K562 (cell line): ENCODE measurements around the gene KMO. TPM values are rescaled to one million over a fixed set of nuclear protein-coding genes. Genes with fewer than 3 reads are reported as not detected.

Experiments used
- CSDE1 ChIP-seq, 2 experiments: fragments of 450-650 bp; IDR thresholded peaks; 2 replicates each; pipeline ENCODE4 v1.6.1; 2016; ENCODE audit warnings: mild to moderate bottlenecking in 1 of 2
- ETS2 ChIP-seq: IDR thresholded peaks from 2 replicates; pipeline ENCODE4 v1.6.1; 2016; ENCODE audit warnings: borderline replicate concordance, missing genetic modification characterization, mild to moderate bottlenecking, moderate library complexity, missing compliant biosample characterization; ENCODE audit not compliant: poor library complexity, severe bottlenecking
- GMEB1 ChIP-seq: fragments of 250-450 bp; sonication (Bioruptor Pico); IDR thresholded peaks from 2 replicates; pipeline ENCODE4 v1.4.0; 2020; ENCODE audit warnings: mild to moderate bottlenecking
- HMG20A ChIP-seq: fragments of 450-650 bp; formaldehyde crosslinking; conservative IDR thresholded peaks from 2 replicates; pipeline ENCODE4 v1.4.0; 2020; ENCODE audit warnings: mild to moderate bottlenecking, mixed read lengths
- NR1H2 ChIP-seq: sonication (generic); formaldehyde crosslinking; IDR thresholded peaks from 2 replicates; pipeline ENCODE4 v1.4.0; 2020; ENCODE audit warnings: mild to moderate bottlenecking, missing genetic modification reagents
- NUFIP1 ChIP-seq: fragments of 450-650 bp; IDR thresholded peaks from 2 replicates; pipeline ENCODE4 v1.6.1; 2018; ENCODE audit not compliant: partially characterized antibody
- POLR2B ChIP-seq: fragments of 450-650 bp; IDR thresholded peaks from 2 replicates; pipeline ENCODE4 v1.6.1; 2018; ENCODE audit warnings: low read depth; ENCODE audit not compliant: partially characterized antibody
- RBM14 ChIP-seq: fragments of 200-400 bp; formaldehyde crosslinking; IDR thresholded peaks from 2 replicates; pipeline ENCODE4 v1.6.1; 2018; ENCODE audit warnings: low read depth, mild to moderate bottlenecking, low read length, moderate library complexity, borderline replicate concordance; ENCODE audit not compliant: insufficient read depth
- SMC3 ChIP-seq: conservative IDR thresholded peaks from 2 replicates; pipeline ENCODE4 v1.6.1; 2011; ENCODE audit warnings: low read depth, low read length, improper control_type of control experiment; ENCODE audit not compliant: insufficient read depth
- TCFL5 ChIP-seq: fragments of 250-450 bp; sonication (Bioruptor Pico); conservative IDR thresholded peaks from 2 replicates; pipeline ENCODE4 v1.6.1; 2021; ENCODE audit warnings: mild to moderate bottlenecking, moderate library complexity, matching md5 sums
- ZNF146 ChIP-seq: IDR thresholded peaks from one replicate; pipeline ENCODE4 v1.6.1; 2018; ENCODE audit warnings: missing compliant biosample characterization; ENCODE audit not compliant: unreplicated experiment
- polyA plus RNA-seq, 8 experiments: library from polyadenylated mRNA; depleted of rRNA in 4 of 8; stranded (reverse) in 5 of 8; unstranded in 3 of 8; fragments of >200 nt; fragmentation: Nextera tagmentation in 2 of 8; fragmentation: Illumina TruSeq in 1 of 8; extraction: Ambion mirVana in 2 of 8; extraction: Trizol in 1 of 8; gene quantifications; 2 replicates each; pipeline versions ENCODE4 v1.2.1 to v1.2.3, GENCODE V29; 2011 to 2014; ENCODE audit warnings: inconsistent platforms in 1 of 8, missing spikeins in 1 of 8
- total RNA-seq, 7 experiments: library from RNA; depleted of rRNA in 6 of 7; stranded (reverse); fragments of >200 nt in 6 of 7; fragmentation: Illumina TruSeq in 2 of 7; extraction: Trizol in 2 of 7; gene quantifications; 2 replicates each; pipeline versions ENCODE4 v1.2.1 to v1.2.3, GENCODE V29; 2011 to 2021; ENCODE audit warnings: low replicate concordance in 1 of 7
- TF ChIP-seq, protein P1 (sequence below): sonication (generic); formaldehyde crosslinking; IDR thresholded peaks from 2 replicates; pipeline ENCODE4 v1.8.1; 2023; ENCODE audit warnings: mild to moderate bottlenecking, missing genetic modification reagents, moderate library complexity
- TF ChIP-seq, protein P2 (sequence below): sonication (generic); formaldehyde crosslinking; IDR thresholded peaks from 2 replicates; pipeline ENCODE4 v1.8.0; 2023; ENCODE audit warnings: mild to moderate bottlenecking, missing genetic modification reagents
- TF ChIP-seq, protein P3 (sequence below): fragments of 450-650 bp; IDR thresholded peaks from 2 replicates; pipeline ENCODE4 v1.6.1; 2016; ENCODE audit warnings: missing biosample characterization, missing genetic modification characterization

Gene KMO
- total and polyA plus RNA-seq, 9 of the 15 experiments (the other 6 are each of a cell fraction or from before 2014, with no cell fraction given): 0.01 to 0.11 (median 0.01) TPM; not detected in 6

DNA sequence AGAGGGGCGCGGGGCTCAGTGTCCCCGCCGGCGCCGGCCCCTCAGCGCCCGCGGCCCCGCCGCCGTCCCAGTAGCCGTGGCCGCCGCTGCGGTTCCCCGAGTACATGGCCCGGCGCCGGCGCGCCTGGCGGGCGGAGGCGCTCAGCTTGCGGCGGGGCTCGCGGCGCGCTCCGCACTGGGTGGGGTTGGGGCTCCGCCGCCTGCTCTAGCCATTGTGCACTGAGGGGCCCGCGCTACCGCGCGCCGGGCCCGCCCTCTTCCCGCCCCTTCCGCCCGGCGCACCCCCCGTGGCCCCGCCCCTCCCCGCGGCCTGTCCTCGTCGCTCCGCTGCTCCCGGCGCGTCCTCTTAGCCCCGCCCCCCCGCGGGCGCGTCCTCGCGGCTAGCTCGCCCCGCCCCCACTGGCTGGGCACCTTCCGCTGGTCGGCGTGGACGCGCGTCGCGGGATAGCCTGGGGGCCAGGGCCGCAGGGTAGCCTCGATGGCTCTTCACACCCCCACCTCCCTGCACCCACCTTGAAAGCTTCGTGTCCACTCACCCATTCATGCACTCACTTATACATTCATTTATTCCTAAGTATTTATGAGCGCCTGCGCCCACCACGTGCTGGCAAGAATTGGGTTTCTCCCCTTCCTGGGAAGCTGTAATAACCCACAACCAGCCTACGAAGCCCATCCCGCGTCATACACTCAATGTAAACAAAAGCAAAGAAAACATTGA lies 108.1 kb downstream of the KMO start, which contains the start of the genes CHML and OPN3 (continued):
- TF ChIP-seq, protein P1, sequence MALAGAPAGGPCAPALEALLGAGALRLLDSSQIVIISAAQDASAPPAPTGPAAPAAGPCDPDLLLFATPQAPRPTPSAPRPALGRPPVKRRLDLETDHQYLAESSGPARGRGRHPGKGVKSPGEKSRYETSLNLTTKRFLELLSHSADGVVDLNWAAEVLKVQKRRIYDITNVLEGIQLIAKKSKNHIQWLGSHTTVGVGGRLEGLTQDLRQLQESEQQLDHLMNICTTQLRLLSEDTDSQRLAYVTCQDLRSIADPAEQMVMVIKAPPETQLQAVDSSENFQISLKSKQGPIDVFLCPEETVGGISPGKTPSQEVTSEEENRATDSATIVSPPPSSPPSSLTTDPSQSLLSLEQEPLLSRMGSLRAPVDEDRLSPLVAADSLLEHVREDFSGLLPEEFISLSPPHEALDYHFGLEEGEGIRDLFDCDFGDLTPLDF (CRISPR knock-in tag): no peak
- TF ChIP-seq ETS2 (tag): no peak
- TF ChIP-seq HMG20A: no peak
- peak; percentile 24 for TF ChIP-seq NUFIP1
- no peak for TF ChIP-seq ZNF146 (CRISPR knock-in tag)
- TF ChIP-seq POLR2B: no peak
- no peak for TF ChIP-seq CSDE1 (IDR thresholded peaks at IDR 0.05)
- TF ChIP-seq NR1H2 (CRISPR knock-in tag): peak; percentile 14; the same call in 1 of the 2 replicates
- TF ChIP-seq GMEB1 (CRISPR knock-in tag): peak; percentile 55; the same call in 1 of the 2 replicates
- TF ChIP-seq RBM14: no peak
- TF ChIP-seq TCFL5 (CRISPR knock-in tag): no peak
- TF ChIP-seq SMC3: no peak
- TF ChIP-seq, protein P2, sequence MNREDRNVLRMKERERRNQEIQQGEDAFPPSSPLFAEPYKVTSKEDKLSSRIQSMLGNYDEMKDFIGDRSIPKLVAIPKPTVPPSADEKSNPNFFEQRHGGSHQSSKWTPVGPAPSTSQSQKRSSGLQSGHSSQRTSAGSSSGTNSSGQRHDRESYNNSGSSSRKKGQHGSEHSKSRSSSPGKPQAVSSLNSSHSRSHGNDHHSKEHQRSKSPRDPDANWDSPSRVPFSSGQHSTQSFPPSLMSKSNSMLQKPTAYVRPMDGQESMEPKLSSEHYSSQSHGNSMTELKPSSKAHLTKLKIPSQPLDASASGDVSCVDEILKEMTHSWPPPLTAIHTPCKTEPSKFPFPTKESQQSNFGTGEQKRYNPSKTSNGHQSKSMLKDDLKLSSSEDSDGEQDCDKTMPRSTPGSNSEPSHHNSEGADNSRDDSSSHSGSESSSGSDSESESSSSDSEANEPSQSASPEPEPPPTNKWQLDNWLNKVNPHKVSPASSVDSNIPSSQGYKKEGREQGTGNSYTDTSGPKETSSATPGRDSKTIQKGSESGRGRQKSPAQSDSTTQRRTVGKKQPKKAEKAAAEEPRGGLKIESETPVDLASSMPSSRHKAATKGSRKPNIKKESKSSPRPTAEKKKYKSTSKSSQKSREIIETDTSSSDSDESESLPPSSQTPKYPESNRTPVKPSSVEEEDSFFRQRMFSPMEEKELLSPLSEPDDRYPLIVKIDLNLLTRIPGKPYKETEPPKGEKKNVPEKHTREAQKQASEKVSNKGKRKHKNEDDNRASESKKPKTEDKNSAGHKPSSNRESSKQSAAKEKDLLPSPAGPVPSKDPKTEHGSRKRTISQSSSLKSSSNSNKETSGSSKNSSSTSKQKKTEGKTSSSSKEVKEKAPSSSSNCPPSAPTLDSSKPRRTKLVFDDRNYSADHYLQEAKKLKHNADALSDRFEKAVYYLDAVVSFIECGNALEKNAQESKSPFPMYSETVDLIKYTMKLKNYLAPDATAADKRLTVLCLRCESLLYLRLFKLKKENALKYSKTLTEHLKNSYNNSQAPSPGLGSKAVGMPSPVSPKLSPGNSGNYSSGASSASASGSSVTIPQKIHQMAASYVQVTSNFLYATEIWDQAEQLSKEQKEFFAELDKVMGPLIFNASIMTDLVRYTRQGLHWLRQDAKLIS (CRISPR knock-in tag): peak; percentile 79; the same call in 1 of the 2 replicates
- TF ChIP-seq, protein P3, sequence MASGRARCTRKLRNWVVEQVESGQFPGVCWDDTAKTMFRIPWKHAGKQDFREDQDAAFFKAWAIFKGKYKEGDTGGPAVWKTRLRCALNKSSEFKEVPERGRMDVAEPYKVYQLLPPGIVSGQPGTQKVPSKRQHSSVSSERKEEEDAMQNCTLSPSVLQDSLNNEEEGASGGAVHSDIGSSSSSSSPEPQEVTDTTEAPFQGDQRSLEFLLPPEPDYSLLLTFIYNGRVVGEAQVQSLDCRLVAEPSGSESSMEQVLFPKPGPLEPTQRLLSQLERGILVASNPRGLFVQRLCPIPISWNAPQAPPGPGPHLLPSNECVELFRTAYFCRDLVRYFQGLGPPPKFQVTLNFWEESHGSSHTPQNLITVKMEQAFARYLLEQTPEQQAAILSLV (tag): 0 out of 2 replicates have a peak, but pooled peaks have one; percentile 11
